Pancreas (tissue), 10 donors: Measurements from ENCODE around the gene MELK. TPM values are rescaled to one million over a fixed set of nuclear protein-coding genes. Genes with fewer than 3 reads are reported as not detected.

Experiments used
- ATAC-seq, 4 donors: fragments of 200-7000 bp; cut with Tn5 transposase; one replicate each; pipeline versions ENCODE4 v1.8.0 to v1.9.1; 2020; ENCODE audit warnings: mild to moderate bottlenecking in 4 of 4, moderate library complexity in 4 of 4
- DNase-seq, 6 donors: peaks; one replicate each; pipeline ENCODE4 v3.0.0-alpha.2; 2020
- FAIRE-seq: peaks from 2 replicates; lab custom pipeline; 2012; peaks lifted over from hg19 to GRCh38; lab: Jason Lieb, UNC
- H3K27ac ChIP-seq, 4 donors: fragments of 200-600 bp; sonication (generic); 1 replicate in 3 of 4; 2 replicates in 1 of 4; pipeline versions ENCODE4 v1.5.0 to v1.8.0; 2020
- H3K27me3 ChIP-seq, 4 donors: fragments of 200-600 bp; one replicate each; pipeline ENCODE4 v1.8.0; 2021
- H3K36me3 ChIP-seq, 3 donors: fragments of 200-600 bp; sonication (generic) in 1 of 3; one replicate each; pipeline versions ENCODE4 v1.5.0 to v1.8.0; 2020 to 2021
- H3K4me1 ChIP-seq, 3 donors: fragments of 200-600 bp; one replicate each; pipeline ENCODE4 v1.8.0; 2021
- H3K4me3 ChIP-seq, 4 donors: fragments of 200-600 bp; sonication (generic) in 2 of 4; one replicate each; pipeline versions ENCODE4 v1.5.0 to v1.8.0; 2020 to 2021
- H3K9me3 ChIP-seq, 4 donors: fragments of 200-600 bp; one replicate each; pipeline ENCODE4 v1.8.0; 2021
- WGBS, 2 donors: extraction: QIAGEN DNeasy Blood & Tissue Kit; methylation state at CpG; one replicate each; pipeline ENCODE4 v1.1.7; 2013; 5-methylcytosine and 5-hydroxymethylcytosine counted together
- intact Hi-C, 3 donors: fragments of 100-400 bp; cut with DNase I; formaldehyde crosslinking; loops; one replicate each; pipeline versions ENCODE4 v1.11.1 to v1.14.2; 2022
- polyA plus RNA-seq, 2 donors: library from polyadenylated mRNA; stranded (reverse); fragments of 200-250 nt; gene quantifications; one replicate each; pipeline ENCODE4 v1.2.3, GENCODE V29; 2013
- total RNA-seq, 6 donors: library from RNA; stranded (reverse); fragmentation: NEBNext Ultra II Directional in 4 of 6; extraction: Animal tissue kit (Norgen Biotek cat#: 25700) in 4 of 6; gene quantifications; one replicate each; pipeline versions ENCODE4 v1.2.1 to v1.2.4, GENCODE V29; 2021 to 2023
- TF ChIP-seq, protein P1 (sequence below), 4 donors: fragments of 200-600 bp; sonication (generic) in 3 of 4; IDR thresholded peaks; one replicate each; pipeline versions ENCODE4 v1.5.0 to v1.8.0; 2021; ENCODE audit warnings: antibody characterized with exemption in 4 of 4
- donor health status: healthy with polysubstance abuse.
- donor health status: DM: no; HTN: no; CAD: no; lungs with moderate emphysema.
- donor health status: DM: no; HTN: no; CAD: no.
- donor health status: control.
- donor health status: control.
- donor health status: Bipolar disorder and iron deficiency.
- donor health status: DM: yes; HTN: yes; CAD: no.
- donor health status: DM: no; HTN: no; CAD: no.
- donor health status: DM: no; HTN: no; CAD: no.
- donor health status: DM: yes; HTN: yes; CAD: no.

MELK gene
- total and polyA plus RNA-seq, 8 donors: 0.08 to 0.75 (median 0.30) TPM

DNA sequence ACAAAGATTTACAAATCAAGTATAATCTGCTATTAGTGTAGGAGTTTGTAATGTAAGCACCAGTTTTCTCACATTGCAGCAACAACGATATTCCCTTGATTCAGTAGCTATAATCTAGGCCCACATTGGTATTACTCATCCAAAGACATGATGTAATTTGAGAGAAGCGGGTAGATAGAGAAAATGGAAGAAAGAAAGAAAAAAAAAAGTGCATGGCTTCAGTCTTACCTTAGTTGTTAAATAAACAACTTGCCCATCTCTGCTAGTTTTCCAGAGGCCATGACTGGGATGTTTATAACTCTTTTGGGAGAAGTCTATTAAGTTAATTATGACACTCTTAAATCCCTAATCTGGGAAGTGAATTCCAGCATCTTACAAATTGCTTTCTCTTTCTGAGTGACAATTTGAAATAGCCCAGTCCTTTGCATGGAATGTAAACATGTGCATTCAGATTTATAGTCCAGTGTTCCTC lies 2.8 kb downstream of the MELK start:
- H3K27ac ChIP-seq: no peak overlapping the region
- H3K27me3 ChIP-seq: no peaks in the 10 kb centered on the region
- no peaks in the 10 kb centered on the region for H3K36me3 ChIP-seq
- H3K4me3 ChIP-seq: no peak overlapping the region
- peaks cover 0 to 5% (median 0%) of the 10 kb centered on the region in 3 donors for H3K4me1 ChIP-seq
- no peak for DNase-seq
- H3K9me3 ChIP-seq: no peaks in the 10 kb centered on the region
- WGBS, 2 donors: 83 to 85% methylated on average over 2 of the region's 2 CpGs
- ATAC-seq: no peak
- no peak for FAIRE-seq
- TF ChIP-seq, protein P1, sequence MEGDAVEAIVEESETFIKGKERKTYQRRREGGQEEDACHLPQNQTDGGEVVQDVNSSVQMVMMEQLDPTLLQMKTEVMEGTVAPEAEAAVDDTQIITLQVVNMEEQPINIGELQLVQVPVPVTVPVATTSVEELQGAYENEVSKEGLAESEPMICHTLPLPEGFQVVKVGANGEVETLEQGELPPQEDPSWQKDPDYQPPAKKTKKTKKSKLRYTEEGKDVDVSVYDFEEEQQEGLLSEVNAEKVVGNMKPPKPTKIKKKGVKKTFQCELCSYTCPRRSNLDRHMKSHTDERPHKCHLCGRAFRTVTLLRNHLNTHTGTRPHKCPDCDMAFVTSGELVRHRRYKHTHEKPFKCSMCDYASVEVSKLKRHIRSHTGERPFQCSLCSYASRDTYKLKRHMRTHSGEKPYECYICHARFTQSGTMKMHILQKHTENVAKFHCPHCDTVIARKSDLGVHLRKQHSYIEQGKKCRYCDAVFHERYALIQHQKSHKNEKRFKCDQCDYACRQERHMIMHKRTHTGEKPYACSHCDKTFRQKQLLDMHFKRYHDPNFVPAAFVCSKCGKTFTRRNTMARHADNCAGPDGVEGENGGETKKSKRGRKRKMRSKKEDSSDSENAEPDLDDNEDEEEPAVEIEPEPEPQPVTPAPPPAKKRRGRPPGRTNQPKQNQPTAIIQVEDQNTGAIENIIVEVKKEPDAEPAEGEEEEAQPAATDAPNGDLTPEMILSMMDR (IDR thresholded peaks at IDR 0.05): no peak
- intact Hi-C loops: no loop called here

DNA sequence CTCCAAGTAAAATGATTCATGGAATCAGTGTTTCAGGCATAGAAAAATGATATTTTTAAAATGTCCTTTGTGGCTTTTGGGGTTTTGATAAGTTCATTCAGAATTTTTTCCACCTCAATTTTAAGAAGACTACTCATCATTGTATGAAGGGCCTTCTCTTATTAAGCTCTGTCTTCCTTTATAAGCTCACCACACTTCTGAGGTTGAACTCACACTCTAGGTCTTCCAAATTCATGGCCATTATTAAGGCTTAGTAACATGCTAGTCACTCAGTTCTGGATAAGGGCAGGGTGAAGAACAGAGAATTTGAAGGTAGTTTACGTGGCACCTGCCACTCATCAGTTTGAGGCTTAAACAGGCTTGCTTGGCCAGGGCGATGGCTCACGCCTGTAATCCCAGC lies 4.2 kb downstream of the MELK start:
- Histone ChIP-seq H3K9me3 (no peaks in the 10 kb centered on the region), H3K27me3 (no peaks in the 10 kb centered on the region), H3K27ac (no peak overlapping the region), H3K4me1 (peaks cover 0 to 5% (median 0%) of the 10 kb centered on the region in 3 donors), H3K4me3 (no peak overlapping the region), H3K36me3 (no peaks in the 10 kb centered on the region)
- WGBS, 2 donors: 88 to 96% methylated on average over 3 of the region's 3 CpGs
- TF ChIP-seq, protein P1 (IDR thresholded peaks at IDR 0.05): no peak
- intact Hi-C loops: no loop called here
- no peak for DNase-seq
- ATAC-seq: no peak
- no peak for FAIRE-seq

DNA sequence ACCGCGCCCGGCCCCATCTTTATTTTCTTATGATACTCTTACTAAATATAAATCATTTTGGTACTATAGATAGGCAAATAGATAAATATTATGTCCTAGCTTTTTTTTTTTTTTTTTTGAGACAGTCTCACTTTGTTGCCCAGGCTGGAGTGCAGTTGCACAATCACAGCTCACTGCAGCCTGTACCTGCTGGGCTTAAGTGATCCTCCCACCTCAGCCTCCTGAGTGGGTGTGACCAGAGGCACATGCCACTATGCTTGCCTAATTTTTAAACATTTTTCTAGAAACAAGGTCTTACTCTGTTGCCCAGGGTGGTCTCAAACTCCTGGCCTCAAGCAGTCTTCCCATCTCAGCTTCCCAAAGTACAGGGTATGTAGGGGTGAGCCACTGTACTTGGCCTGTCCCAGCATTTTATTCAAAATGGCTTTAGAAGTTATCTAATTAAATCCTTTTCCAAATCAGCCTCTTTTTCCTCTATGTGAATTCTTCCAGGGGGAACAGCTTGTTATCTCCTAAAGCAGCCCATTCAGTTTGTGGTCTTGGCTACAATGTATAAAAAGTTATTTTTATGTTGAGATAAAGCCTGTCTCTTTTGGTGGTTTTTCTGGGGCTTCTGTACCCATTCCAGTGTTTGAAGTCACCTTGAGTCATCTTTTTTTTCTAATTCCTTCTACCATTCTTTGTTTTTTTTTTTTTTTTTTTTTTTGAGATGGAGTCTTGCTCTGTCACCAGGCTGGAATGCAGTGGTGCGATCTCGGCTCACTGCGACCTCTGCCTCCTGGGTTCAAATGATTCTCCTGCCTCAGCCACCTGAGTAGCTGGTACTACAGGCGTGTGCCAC lies 12.1 kb downstream of the MELK start:
- intact Hi-C loops: no loop called here
- WGBS, 2 donors: 95 to 96% methylated on average over 7 of the region's 7 CpGs
- FAIRE-seq (no peak), ATAC-seq (no peak), DNase-seq (no peak)
- Histone ChIP-seq H3K9me3 (no peaks in the 10 kb centered on the region), H3K36me3 (no peaks in the 10 kb centered on the region), H3K27ac (no peak overlapping the region), H3K4me3 (no peak overlapping the region), H3K27me3 (no peaks in the 10 kb centered on the region), H3K4me1 (no peaks in the 10 kb centered on the region)
- TF ChIP-seq, protein P1 (IDR thresholded peaks at IDR 0.05): no peak

DNA sequence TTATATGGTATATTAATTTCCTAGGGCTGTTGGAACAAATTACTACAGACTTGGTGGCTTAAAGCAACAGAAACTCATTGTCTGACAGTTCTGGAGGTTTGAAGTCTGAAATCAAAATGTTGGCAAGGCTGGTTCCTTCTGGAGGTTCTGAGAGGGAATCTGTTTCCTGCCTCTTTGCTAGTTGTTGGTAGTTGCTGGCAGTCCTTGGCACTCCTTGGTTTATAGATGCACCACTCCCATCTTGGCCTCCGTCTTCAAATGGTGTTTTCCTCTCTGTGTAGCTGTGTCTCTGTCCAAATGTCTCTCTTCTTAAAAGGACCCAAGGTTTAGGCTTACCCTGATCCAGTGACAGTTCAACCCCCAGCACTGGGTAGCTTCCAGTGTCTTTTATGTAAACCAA lies 17.5 kb downstream of the MELK start:
- no peaks in the 10 kb centered on the region for H3K36me3 ChIP-seq
- no peaks in the 10 kb centered on the region for H3K9me3 ChIP-seq
- H3K27ac ChIP-seq: no peak overlapping the region
- no peaks in the 10 kb centered on the region for H3K27me3 ChIP-seq
- intact Hi-C loops: no loop called here
- H3K4me3 ChIP-seq: no peak overlapping the region
- WGBS, 2 donors: 95 to 96% methylated on average over 1 of the region's 1 CpG
- TF ChIP-seq, protein P1 (IDR thresholded peaks at IDR 0.05): no peak
- H3K4me1 ChIP-seq: no peaks in the 10 kb centered on the region
- ATAC-seq (no peak), DNase-seq (no peak), FAIRE-seq (no peak)
